GM12875 (cell line): Measurements from ENCODE around the gene ITGA3.
A peak's percentile ranks its signal among the peaks of the same experiment; 100 is the strongest.

Source experiments
- H3K4me3 ChIP-seq: one replicate; pipeline ENCODE4 v1.5.1; 2011; ENCODE audit warnings: low read depth, low read length, control low read depth
- TF ChIP-seq, protein P1 (sequence below): IDR thresholded peaks from 2 replicates; pipeline ENCODE4 v1.5.1; 2011; ENCODE audit warnings: low read depth, mild to moderate bottlenecking, control low read depth, inconsistent platforms, low read length, moderate library complexity, borderline replicate concordance; ENCODE audit not compliant: insufficient read depth

The ITGA3 gene

DNA sequence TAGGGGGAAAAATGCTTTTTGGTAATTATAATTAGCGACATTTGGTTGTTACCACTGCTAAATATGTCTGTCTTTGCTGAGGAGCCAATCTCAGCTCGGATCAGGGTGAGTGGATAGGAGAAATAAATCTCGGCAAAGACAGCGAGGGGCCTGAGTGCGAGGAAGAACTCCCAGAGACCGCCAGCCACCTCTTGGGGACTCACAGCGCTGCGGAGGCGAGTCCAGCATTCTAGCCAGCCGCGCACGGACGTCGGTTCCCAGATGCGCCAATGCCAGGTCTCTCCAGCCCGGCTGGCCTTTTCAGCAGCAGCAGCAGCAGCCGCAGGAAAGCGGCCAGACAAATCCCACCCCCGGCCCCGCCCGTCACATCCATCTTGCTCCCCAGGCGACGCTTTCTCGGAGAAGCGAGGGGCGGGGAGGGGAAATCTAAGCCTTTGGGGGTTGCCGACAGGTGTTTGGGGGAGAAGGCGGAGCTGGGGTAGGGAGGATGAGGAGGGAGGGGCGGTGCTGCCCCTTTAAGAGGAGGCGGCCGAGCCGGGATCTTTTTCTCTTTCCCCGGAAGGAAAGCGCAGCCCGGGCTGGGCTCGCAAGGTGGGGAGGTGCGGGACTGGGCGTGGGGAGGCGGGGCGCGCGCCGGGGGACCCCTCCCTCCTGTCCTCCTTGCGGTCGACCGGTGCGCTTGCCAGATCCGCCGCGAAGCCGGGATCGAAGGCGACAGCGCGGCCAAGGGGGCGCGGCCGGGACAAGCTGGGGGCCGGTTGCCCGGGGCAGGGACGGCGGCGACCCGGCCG is at the start of gene ITGA3:
ITGA3 (plus strand) TSS at position 685 of the 791 bp plus-strand sequence. CDS start 330 bp downstream, outside the sequence.
- TF ChIP-seq, protein P1, sequence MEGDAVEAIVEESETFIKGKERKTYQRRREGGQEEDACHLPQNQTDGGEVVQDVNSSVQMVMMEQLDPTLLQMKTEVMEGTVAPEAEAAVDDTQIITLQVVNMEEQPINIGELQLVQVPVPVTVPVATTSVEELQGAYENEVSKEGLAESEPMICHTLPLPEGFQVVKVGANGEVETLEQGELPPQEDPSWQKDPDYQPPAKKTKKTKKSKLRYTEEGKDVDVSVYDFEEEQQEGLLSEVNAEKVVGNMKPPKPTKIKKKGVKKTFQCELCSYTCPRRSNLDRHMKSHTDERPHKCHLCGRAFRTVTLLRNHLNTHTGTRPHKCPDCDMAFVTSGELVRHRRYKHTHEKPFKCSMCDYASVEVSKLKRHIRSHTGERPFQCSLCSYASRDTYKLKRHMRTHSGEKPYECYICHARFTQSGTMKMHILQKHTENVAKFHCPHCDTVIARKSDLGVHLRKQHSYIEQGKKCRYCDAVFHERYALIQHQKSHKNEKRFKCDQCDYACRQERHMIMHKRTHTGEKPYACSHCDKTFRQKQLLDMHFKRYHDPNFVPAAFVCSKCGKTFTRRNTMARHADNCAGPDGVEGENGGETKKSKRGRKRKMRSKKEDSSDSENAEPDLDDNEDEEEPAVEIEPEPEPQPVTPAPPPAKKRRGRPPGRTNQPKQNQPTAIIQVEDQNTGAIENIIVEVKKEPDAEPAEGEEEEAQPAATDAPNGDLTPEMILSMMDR, result no peak
- H3K4me3 ChIP-seq, result peak within 1 kb of the TSS; percentile 67

DNA sequence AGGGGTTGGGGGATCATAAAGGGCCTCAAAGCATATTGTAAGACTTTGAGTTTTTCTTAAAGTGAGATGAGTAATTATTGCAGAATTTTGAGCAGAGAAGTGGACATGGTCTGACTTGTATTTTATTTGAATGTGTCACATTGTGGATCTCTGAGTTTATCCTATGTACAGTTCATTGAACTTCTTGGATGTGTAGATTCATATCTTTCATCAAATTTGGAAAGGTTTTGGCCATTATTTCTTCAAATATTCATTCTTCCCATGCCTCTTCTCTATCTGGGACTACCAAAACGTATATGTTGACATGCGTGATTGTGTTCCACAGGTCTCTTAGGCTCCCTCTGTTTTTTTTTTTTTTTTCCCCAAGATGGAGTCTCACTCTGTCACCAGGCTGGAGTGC is 46.6 kb upstream of the ITGA3 start:
- no peak overlapping the region for H3K4me3 ChIP-seq
- TF ChIP-seq, protein P1, result no peak

DNA sequence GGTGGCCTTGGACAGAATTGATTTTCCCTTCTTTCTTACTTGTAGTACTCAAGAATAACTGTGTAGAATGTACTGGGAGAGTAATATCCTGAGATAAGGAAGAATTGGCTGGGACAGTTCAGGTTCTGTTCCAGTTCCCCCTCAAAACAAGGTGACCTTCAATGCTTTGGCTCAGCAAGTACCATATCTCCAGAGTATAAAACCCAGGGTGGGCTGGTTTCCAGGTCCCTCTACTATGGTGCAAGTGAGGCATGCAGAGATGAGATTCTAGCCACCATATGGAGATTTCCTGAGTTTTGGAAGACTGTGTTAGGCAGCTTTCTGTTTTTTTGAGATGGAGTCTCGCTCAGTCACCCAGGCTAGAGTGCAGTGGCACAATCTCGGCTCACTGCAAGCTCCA is 42.8 kb upstream of the ITGA3 start:
- no peak overlapping the region for H3K4me3 ChIP-seq
- TF ChIP-seq, protein P1, result no peak

DNA sequence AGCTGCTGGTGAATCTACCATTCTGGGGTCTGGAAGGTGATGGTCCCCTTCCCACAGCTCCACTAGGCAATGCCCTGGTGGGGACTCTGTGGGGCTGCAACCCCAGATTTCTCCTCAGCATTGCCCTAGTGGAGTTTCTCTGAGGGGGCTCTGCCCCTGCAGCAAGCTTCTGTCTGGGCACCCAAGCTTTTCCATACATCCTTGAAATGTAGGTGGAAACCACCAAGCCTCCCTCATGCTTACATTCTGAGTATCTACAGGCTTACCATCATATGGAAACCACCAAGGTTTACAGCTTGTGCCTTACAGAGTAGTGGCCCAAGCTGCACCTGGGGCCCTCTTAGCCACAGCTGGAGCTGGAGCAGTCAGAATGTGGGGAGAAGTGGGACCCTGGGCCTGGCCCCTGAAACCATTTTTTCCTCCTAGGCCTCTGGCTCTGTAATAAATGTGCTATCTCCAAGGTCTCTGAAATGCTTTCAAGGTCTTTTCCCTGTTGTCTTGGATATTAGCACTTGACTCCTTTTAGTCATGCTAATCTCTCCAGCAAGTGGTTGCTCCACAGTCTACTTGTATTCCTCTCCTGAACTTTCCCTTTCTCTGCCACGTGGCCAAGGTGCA is 41.3 kb upstream of the ITGA3 start:
- H3K4me3 ChIP-seq, result no peak overlapping the region
- TF ChIP-seq, protein P1, result no peak

DNA sequence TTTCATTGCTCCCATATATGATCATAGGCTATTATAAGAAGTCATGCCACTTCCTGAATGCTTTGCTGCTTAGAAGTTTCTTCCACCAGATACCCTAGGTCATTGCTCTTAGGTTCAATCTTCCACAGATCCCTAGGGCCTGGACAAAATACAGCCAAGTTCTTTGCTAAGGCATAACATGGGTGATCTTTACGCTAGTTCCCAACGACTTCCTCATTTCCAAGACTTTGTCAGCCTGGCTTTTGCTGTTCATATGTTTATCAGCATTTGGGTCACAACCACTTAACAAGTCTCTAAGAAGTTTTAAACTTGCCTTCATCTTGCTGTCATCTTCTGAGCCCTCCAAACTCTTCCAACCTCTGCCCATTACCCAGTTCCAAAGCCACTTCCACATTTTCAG is 40.8 kb upstream of the ITGA3 start:
- no peak overlapping the region for H3K4me3 ChIP-seq
- TF ChIP-seq, protein P1, result no peak

DNA sequence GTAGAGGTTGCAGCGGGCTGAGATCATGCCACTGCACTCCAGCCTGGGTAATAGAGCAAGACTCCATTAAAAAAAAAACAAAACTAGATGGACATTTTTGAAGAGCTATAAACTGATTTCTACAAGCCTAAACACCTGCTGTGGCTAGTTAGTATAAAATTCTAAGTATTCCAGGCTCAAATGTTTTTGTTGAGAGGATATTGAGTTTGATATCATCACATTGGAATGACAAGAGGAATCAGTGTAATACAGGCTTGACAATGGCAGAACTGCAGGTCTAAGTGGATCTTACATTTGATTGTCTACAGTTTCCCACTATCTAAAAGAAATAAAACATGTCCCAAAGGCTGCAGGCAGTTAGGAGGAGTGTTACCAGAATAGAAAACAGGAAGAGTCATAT is 37.0 kb upstream of the ITGA3 start:
- no peak overlapping the region for H3K4me3 ChIP-seq
- TF ChIP-seq, protein P1, result no peak

DNA sequence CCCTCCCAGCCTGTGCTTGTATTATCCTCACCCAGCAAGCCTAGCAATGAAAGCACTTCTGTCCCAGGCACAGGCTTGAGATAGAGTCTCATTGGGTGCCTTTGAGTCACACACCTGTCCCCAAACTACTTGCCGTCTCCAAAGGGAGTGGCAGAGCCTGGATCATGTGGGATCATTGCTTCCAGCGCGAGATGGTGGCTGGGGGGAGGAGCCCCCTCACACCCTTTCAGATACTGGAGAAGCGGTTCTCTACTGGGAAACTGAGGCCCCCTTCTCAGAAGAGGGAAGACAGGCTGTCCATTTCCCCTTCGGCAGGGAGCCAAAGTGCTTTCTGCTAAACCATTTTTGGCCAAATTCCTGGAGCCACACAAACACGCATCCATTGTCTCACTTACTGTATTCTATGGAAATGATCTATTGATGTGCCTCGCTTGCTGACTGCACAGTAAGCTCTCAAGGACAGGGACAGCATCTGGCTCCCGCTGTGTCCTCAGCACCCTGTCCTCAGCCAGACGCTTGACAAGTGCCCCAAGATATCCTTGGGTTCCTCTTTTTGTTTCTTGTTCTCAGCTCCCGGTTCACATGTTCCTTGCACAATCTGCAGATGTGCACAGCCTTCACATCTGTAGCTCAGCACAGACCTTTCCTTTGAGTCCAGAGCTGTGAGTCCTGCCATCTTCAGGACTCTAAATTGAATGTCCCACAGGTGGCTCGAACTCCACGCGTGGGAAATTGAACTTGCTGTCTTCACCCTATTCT is 34.9 kb upstream of the ITGA3 start:
- H3K4me3 ChIP-seq, result no peak overlapping the region
- TF ChIP-seq, protein P1, result no peak
